ENCODE measurements around the gene NPHP1.

DNA sequence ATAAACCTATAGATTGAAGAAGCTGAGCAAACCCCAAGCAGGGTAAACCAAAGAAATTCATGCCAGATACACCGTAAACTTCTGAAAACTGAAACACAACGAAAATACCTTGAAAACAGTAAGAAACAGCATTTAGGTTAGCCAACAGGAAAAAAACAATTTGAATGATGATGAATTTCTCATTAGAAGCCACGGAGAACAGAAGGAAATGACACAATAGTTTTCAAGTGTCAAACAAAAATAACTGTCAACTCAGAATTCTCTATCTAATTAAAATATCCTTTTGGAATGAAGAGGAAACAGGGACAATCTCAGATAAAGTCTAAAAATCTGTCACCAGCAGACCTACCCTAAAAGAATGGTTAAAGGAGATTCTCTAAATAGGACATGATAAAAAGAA, 51.9 kb downstream of the NPHP1 start:
- TF ChIP-seq, protein P1, sequence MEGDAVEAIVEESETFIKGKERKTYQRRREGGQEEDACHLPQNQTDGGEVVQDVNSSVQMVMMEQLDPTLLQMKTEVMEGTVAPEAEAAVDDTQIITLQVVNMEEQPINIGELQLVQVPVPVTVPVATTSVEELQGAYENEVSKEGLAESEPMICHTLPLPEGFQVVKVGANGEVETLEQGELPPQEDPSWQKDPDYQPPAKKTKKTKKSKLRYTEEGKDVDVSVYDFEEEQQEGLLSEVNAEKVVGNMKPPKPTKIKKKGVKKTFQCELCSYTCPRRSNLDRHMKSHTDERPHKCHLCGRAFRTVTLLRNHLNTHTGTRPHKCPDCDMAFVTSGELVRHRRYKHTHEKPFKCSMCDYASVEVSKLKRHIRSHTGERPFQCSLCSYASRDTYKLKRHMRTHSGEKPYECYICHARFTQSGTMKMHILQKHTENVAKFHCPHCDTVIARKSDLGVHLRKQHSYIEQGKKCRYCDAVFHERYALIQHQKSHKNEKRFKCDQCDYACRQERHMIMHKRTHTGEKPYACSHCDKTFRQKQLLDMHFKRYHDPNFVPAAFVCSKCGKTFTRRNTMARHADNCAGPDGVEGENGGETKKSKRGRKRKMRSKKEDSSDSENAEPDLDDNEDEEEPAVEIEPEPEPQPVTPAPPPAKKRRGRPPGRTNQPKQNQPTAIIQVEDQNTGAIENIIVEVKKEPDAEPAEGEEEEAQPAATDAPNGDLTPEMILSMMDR (IDR thresholded peaks at IDR 0.05; ENCODE audit: low read depth, low read length, missing input control) = no peak
- TF ChIP-seq HNF4G (IDR thresholded peaks at IDR 0.05) = no peak
- no peak for TF ChIP-seq EGR1 (IDR thresholded peaks at IDR 0.05; ENCODE audit: low read depth in 2 of 2)
- no peak for TF ChIP-seq TAF1 (conservative IDR thresholded peaks at IDR 0.05)
- TF ChIP-seq, protein P2, sequence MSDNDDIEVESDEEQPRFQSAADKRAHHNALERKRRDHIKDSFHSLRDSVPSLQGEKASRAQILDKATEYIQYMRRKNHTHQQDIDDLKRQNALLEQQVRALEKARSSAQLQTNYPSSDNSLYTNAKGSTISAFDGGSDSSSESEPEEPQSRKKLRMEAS (IDR thresholded peaks at IDR 0.05) = no peak
- no peak for TF ChIP-seq YY1 (IDR thresholded peaks at IDR 0.05)
- TF ChIP-seq SP1 (IDR thresholded peaks at IDR 0.05) = no peak
- TF ChIP-seq, protein P3, sequence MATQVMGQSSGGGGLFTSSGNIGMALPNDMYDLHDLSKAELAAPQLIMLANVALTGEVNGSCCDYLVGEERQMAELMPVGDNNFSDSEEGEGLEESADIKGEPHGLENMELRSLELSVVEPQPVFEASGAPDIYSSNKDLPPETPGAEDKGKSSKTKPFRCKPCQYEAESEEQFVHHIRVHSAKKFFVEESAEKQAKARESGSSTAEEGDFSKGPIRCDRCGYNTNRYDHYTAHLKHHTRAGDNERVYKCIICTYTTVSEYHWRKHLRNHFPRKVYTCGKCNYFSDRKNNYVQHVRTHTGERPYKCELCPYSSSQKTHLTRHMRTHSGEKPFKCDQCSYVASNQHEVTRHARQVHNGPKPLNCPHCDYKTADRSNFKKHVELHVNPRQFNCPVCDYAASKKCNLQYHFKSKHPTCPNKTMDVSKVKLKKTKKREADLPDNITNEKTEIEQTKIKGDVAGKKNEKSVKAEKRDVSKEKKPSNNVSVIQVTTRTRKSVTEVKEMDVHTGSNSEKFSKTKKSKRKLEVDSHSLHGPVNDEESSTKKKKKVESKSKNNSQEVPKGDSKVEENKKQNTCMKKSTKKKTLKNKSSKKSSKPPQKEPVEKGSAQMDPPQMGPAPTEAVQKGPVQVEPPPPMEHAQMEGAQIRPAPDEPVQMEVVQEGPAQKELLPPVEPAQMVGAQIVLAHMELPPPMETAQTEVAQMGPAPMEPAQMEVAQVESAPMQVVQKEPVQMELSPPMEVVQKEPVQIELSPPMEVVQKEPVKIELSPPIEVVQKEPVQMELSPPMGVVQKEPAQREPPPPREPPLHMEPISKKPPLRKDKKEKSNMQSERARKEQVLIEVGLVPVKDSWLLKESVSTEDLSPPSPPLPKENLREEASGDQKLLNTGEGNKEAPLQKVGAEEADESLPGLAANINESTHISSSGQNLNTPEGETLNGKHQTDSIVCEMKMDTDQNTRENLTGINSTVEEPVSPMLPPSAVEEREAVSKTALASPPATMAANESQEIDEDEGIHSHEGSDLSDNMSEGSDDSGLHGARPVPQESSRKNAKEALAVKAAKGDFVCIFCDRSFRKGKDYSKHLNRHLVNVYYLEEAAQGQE (IDR thresholded peaks at IDR 0.05) = no peak
- TF ChIP-seq, protein P4, sequence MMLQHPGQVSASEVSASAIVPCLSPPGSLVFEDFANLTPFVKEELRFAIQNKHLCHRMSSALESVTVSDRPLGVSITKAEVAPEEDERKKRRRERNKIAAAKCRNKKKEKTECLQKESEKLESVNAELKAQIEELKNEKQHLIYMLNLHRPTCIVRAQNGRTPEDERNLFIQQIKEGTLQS (IDR thresholded peaks at IDR 0.05) = no peak
- no peak for TF ChIP-seq RAD21 (IDR thresholded peaks at IDR 0.05)
